Measurements from ENCODE around the gene TES.

Gene TES

DNA sequence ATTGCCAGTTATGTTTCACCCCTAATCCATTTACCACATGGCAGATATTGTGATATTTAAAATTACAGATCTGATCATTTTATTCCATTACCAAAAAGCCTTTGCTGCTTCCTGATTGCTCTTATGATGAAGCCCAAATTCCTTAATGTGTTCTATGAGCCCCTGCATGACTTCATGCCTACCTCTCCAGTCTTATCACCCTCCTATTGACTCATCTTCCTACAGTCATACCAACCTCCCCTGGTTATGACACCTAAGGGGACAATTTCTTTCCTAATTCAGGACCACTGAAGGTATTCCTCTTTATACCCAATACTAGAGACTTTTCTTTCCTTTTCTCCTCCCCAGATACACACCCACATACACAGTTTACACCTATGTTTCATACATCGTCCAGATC is 36.0 kb downstream of the TES start:
- peak; percentile 31 for DNase-seq (ENCODE audit: low spot score)

DNA sequence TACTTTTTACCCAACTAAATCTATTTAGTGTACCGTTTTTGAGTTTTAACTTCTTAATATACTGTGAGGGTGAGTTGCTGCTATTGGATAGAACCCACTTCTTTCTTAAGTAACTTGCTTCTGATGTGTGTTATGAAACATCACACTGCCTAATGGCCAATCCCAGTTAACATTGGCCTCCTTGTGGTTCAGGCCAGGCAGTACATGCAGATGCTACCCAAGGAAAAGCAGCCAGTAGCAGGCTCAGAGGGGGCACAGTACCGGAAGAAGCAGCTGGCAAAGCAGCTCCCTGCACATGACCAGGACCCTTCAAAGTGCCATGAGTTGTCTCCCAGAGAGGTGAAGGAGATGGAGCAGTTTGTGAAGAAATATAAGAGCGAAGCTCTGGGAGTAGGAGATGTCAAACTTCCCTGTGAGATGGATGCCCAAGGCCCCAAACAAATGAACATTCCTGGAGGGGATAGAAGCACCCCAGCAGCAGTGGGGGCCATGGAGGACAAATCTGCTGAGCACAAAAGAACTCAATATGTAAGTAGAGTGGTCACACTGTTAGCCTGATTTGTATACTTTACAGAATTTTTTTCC is 39.7 kb downstream of the TES start:
- DNase-seq (ENCODE audit: low spot score) = peak; percentile 35

DNA sequence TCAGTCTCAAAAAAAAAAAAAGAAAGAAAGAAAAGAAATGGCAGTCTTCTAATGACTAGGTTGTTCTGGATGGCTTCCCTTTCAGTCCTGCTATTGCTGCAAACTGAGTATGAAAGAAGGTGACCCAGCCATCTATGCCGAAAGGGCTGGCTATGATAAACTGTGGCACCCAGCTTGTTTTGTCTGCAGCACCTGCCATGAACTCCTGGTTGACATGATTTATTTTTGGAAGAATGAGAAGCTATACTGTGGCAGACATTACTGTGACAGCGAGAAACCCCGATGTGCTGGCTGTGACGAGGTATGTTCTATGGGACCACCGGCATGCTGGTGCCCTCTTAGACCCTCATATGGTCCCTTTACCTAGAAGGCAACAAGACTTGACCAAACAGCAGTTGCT is 41.3 kb downstream of the TES start:
- no peak for DNase-seq (ENCODE audit: low spot score)

DNA sequence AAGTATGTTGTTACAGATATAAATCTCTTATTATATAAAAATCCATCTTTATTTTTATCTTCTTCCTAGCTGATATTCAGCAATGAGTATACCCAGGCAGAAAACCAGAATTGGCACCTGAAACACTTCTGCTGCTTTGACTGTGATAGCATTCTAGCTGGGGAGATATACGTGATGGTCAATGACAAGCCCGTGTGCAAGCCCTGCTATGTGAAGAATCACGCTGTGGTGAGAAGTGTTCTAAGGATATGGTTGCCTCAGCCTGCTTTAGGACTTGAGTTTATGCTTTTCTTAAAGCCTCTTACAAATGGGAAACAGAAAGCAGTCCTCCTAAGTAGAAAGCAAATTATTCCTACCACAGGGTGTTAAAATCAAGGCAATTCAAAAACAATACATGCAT is 41.9 kb downstream of the TES start:
- no peak for DNase-seq (ENCODE audit: low spot score)

GRCh38 chr7:116257156-116257555 is 46.8 kb downstream of the TES start:
- no peak for DNase-seq (ENCODE audit: low spot score)

DNA sequence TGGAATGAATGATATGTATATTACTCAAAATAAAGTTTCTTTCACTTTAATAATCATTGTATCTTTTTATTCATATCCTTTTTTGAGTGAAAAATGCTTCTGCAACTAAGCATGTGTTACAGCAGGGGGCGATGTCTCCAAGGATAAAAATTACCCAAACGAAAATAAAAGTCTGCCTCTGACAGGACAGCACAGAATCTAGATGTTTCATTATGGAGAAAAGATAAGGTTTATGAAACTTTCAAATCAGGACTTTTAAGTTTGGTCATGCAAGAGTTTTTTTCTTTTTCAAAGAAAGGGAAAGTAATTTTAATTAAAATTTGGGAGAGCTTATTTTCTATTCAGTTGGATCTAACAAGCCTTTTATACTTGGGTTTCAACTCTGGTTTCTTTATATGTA is 48.4 kb downstream of the TES start:
- DNase-seq (ENCODE audit: low spot score) = peak; percentile 67

GRCh38 chr7:116259156-116259870 is 49.0 kb downstream of the TES start:
- DNase-seq (ENCODE audit: low spot score) = no peak

DNA sequence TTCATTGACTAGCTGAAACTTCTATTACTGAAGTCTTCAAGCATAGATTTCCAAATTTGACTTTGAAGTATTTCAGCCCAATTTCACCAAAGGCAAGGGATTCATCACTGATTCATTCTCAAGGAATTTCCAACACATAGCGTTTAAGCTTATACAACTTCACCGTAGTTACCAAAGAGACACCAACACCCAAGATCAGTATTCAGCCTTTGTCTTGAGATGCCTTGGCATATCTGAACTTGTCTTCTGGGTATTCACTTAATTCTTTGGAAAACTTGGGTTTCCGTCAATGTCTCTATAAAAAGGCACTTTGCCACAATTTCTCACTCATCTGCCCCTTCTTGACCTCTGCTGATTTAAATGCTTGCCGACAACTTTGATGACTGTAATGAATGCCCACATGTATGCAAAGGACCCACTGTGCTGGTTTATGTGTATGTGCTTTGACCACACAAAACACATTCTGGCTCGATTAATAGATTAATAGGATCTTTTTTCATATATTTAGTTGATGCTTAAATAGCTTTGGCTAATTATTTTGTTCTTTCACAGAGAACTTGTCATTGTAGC is 49.6 kb downstream of the TES start:
- DNase-seq (ENCODE audit: low spot score) = peak; percentile 65

DNA sequence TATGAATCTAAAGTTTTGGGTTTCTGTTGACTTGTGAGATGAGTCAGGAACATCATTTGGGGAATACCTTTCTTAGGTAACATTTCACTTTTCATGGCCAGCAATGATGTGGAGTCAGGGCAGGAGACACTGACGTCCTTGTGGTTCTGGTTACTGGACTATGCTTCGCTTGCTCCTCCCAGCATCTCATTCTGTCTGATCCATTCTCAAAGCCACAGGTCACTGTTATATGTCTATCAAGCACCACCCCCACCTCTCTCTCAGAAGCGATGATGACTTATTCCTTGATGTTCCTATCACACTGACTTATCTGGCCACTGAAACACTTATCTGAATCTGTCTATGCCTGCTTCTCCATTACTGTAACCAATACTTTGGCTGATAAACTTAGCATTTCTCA is 51.6 kb downstream of the TES start:
- peak; percentile 53 for DNase-seq (ENCODE audit: low spot score)

- DNase-seq (ENCODE audit: low spot score) = peak; percentile 47
Measured at GRCh38 chr7:116265881-116266280, 55.5 kb downstream of the TES start.

DNA sequence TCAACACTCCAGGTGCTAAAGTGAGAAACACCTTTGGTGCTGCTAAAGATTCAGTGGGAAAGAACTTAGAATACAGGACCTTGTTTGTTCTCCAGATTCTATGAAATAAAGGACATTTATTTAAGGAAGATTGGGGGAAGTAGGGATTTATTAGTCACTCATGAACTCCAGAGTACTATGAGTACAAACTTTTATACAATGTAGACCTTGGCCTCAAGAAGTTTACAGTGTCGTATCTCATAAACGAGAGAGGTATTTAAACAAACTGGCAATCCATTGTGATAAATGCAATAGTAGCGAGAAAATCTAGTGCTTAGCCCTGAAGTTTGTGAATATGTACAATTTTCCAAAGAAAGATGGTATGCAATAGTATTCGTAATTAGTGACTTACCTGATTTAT is 59.1 kb downstream of the TES start:
- no peak for DNase-seq (ENCODE audit: low spot score)

DNA sequence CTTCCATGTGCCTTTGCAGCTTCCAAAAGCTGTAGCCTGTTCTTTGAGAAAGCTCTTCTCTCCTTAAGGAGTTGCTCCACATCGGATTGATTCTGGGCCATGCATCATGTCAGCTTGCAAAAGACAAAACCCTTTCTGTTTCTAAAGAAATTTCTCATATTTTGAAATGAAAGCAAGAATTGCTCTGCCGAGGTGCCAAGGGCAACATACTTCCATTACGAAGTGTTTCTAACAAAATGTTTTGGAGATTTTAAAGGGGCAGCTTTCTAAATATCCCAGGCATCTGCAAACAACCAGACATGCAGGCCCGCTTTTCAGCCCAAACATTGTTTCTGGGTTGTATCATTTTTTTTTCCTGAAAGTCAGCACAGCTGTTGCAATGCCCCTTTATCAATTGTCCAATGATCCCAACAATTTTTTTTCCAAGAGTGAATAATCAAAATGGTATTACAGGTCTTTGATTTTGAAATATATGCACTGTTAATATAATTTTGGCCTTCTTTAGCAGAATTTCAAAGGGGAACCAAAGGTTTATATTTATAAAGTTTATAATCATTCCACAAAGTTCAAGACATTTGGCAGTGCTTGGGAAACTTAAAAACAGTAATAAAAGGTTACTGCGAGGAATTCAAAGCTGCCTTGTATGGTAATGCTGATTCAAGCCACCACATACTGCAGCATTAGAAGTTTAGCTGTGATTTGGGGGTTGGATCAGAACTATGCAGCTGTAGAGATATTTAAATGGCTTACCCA is 61.0 kb downstream of the TES start:
- DNase-seq (ENCODE audit: low spot score) = no peak

- peak; percentile 95 for DNase-seq (ENCODE audit: low spot score)
Measured at GRCh38 chr7:116271963-116272886, 61.9 kb downstream of the TES start.

GRCh38 chr7:116273283-116273917 is 63.1 kb downstream of the TES start:
- DNase-seq (ENCODE audit: low spot score) = peak; percentile 52

GRCh38 chr7:116273918-116274301 is 63.6 kb downstream of the TES start:
- peak; percentile 42 for DNase-seq (ENCODE audit: low spot score)

DNA sequence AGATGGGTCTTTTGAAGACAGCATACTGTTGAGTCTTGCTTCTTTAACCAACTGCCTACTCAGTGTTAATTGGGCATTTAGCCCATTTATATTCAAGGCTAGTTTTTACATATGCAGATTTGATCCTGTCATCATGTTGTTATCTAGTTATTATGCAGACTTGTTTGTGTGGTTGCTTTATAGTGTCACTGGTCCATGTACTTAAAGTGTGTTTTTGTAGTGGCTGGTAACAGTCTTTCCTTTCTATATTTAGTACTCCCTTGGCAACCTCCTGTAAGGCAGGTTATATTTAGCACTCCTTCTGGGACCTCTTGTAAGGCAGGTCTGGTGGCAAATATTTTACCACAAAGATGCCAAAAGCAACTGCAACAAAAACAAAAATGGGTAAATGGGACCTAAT is 66.7 kb downstream of the TES start:
- DNase-seq (ENCODE audit: low spot score) = no peak

DNA sequence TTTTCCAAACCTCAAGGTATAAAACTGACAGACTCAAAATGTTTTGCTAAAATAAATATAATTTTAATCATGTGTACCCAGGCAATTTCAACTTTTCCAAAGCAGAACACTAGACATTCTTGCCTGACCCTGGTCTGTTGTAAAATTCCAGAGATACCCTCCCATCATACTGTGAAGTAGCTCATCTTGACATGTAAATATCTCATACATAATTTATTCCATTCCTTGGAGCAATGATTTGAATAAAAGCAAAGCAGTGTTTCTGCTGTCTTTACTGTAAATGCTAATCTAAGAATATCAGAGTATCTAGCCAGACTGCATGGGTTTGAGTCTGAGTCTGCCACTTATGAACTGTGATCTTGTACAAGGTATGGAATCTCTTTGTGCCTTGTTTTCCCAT is 68.9 kb downstream of the TES start:
- DNase-seq (ENCODE audit: low spot score) = no peak

DNA sequence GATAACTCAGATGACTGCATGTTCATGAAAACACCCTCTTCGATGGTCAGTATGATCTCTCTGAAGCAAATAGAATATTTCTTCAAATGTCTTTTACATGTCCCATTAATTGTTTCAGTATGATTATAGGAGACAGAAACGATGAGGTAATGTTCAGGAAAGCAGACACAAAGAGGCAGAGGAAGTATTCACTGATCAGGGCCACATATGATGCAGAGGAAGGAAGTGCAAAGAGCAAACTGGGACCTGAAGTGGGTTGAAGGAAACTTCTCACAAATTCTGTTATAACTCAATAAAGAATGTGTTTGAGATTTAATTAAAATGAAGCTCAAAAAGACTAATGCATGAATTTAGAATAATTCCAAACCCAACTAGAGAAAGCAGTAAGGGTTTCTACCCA is 70.5 kb downstream of the TES start:
- DNase-seq (ENCODE audit: low spot score) = no peak

GRCh38 chr7:116283595-116284204 is 73.4 kb downstream of the TES start:
- no peak for DNase-seq (ENCODE audit: low spot score)

- DNase-seq (ENCODE audit: low spot score) = no peak
Measured at GRCh38 chr7:116284390-116284789, 74.1 kb downstream of the TES start.

GRCh38 chr7:116285252-116285651 is 74.9 kb downstream of the TES start:
- no peak for DNase-seq (ENCODE audit: low spot score)
